Fibroblast of lung (primary cell): ENCODE data around the gene PTPRM.

Experiments used
- CTCF ChIP-seq, 2 donors: IDR thresholded peaks in 1 of 2; conservative IDR thresholded peaks in 1 of 2; 1 replicate in 1 of 2; 2 replicates in 1 of 2; pipeline ENCODE4 v1.5.1; 2011 to 2012; ENCODE audit warnings: low read length in 2 of 2, control low read depth in 1 of 2, inconsistent platforms in 1 of 2, low read depth in 1 of 2, mild to moderate bottlenecking in 1 of 2
- EZH2 ChIP-seq: IDR thresholded peaks from 2 replicates; pipeline ENCODE4 v1.5.1; 2012; ENCODE audit warnings: low read length, control low read depth, mild to moderate bottlenecking; ENCODE audit errors: missing control alignments

- TF ChIP-seq CTCF (conservative IDR thresholded peaks at IDR 0.05 in 1 of 2, IDR thresholded peaks at IDR 0.05 in 1 of 2; ENCODE audit: low read depth in 1 of 2, low read length in 2 of 2) (no peak), EZH2 (no peak)
Observed at GRCh38 chr18:8041526-8042111, 474.5 kb downstream of the PTPRM start.
